ENCODE measurements around the gene PTPRG.

PTPRG gene

DNA sequence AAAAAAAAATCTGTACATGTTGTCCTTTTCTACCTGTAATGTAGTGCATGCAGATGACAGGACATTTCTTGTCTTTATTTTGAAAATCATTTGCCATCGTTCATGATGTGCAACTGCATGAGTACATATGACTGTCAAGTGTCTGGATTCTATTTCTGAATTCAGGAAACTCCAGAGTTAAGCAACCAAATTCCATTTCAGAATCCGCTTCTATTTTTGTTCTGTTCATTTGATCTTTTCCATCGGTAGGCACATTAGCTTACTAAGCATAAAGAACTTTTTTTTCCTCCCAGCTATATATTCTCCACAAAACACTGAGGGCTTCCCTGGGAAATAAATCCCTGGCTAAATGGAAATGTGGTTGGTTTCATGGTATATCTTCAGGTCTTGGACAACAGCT lies 365.6 kb downstream of the PTPRG start:
- Mint-ChIP-seq H3K9me3 (peaks cover 10 to 13% of the 10 kb centered on the region in 2 donors), H3K27me3 (no peaks in the 10 kb centered on the region), H3K4me1 (ENCODE audit: low read depth in 2 of 2) (no peaks in the 10 kb centered on the region), H3K4me3 (no peak overlapping the region), H3K36me3 (ENCODE audit: insufficient read depth) (peaks cover 4% of the 10 kb centered on the region), H3K27ac (no peak overlapping the region)
- DNase-seq, result no peak
- ATAC-seq (replicated peaks), result no peak

- H3K27me3 Mint-ChIP-seq, result no peaks in the 10 kb centered on the region
- H3K9me3 Mint-ChIP-seq, result peaks cover 10 to 13% of the 10 kb centered on the region in 2 donors
- H3K4me3 Mint-ChIP-seq, result no peak overlapping the region
- peaks cover 4% of the 10 kb centered on the region for H3K36me3 Mint-ChIP-seq (ENCODE audit: insufficient read depth)
- no peaks in the 10 kb centered on the region for H3K4me1 Mint-ChIP-seq (ENCODE audit: low read depth in 2 of 2)
- no peak overlapping the region for H3K27ac Mint-ChIP-seq
- no peak for DNase-seq
- ATAC-seq (replicated peaks), result no peak
Observed at GRCh38 chr3:61927332-61927731, 366.0 kb downstream of the PTPRG start.

- Mint-ChIP-seq H3K4me3 (no peak overlapping the region), H3K4me1 (ENCODE audit: low read depth in 2 of 2) (no peaks in the 10 kb centered on the region), H3K36me3 (ENCODE audit: insufficient read depth) (peaks cover 4% of the 10 kb centered on the region), H3K27me3 (no peaks in the 10 kb centered on the region), H3K27ac (no peak overlapping the region), H3K9me3 (peaks cover 10% of the 10 kb centered on the region in 2 donors)
- ATAC-seq (replicated peaks) (no peak), DNase-seq (no peak)
Observed at GRCh38 chr3:61928039-61928438, 366.7 kb downstream of the PTPRG start.

- peaks cover 4% of the 10 kb centered on the region for H3K36me3 Mint-ChIP-seq (ENCODE audit: insufficient read depth)
- DNase-seq (no peak), ATAC-seq (replicated peaks) (no peak)
- H3K9me3 Mint-ChIP-seq, result peaks cover 10% of the 10 kb centered on the region in 2 donors
- no peaks in the 10 kb centered on the region for H3K4me1 Mint-ChIP-seq (ENCODE audit: low read depth in 2 of 2)
- no peak overlapping the region for H3K27ac Mint-ChIP-seq
- no peaks in the 10 kb centered on the region for H3K27me3 Mint-ChIP-seq
- H3K4me3 Mint-ChIP-seq, result no peak overlapping the region
Observed at GRCh38 chr3:61928776-61929314, 367.5 kb downstream of the PTPRG start.

DNA sequence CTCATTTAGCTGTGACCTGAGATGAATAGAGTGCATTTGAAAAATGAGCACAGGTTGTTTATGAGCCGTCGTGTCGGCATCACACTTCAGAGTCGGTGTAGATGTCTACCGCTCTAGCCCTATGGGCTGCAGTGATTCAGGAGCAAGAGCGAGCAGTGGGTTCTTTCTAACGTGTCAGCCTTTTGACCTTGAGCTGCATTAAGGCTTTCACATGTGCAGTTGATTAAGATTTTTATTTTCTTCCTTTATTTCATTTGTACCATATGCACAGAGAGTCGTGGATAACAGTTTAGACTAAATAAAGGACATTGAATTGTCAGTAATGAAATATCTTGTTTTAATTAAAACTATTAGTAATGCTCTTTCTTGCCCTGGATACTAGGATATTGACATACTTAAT lies 368.2 kb downstream of the PTPRG start:
- Mint-ChIP-seq H3K27ac (no peak overlapping the region), H3K27me3 (no peaks in the 10 kb centered on the region), H3K36me3 (ENCODE audit: insufficient read depth) (peaks cover 4% of the 10 kb centered on the region), H3K9me3 (peaks cover 10% of the 10 kb centered on the region in 2 donors), H3K4me3 (no peak overlapping the region), H3K4me1 (ENCODE audit: low read depth in 2 of 2) (no peaks in the 10 kb centered on the region)
- ATAC-seq (replicated peaks) (no peak), DNase-seq (no peak)

DNA sequence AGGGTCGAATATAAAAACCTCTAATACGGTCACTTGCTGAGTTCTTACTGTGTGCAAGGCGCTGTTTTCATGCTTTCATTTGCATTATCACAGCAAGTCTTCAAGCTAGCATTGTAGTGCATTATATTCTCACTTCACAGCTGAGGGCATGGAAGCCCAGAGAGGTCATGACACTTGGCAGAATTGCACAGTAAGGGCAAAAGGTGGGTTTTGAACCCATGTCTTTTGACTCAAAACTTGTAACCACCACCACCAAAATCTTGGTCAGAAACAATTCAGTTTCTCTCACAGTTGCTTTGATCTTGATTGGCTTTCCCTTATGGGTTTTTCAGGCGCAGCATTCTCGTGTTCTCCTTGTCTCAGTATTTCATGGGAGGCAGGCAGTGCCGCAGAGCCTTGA lies 371.1 kb downstream of the PTPRG start:
- no peak for ATAC-seq (replicated peaks)
- H3K27ac Mint-ChIP-seq, result no peak overlapping the region
- H3K36me3 Mint-ChIP-seq (ENCODE audit: insufficient read depth), result peaks cover 4% of the 10 kb centered on the region

DNA sequence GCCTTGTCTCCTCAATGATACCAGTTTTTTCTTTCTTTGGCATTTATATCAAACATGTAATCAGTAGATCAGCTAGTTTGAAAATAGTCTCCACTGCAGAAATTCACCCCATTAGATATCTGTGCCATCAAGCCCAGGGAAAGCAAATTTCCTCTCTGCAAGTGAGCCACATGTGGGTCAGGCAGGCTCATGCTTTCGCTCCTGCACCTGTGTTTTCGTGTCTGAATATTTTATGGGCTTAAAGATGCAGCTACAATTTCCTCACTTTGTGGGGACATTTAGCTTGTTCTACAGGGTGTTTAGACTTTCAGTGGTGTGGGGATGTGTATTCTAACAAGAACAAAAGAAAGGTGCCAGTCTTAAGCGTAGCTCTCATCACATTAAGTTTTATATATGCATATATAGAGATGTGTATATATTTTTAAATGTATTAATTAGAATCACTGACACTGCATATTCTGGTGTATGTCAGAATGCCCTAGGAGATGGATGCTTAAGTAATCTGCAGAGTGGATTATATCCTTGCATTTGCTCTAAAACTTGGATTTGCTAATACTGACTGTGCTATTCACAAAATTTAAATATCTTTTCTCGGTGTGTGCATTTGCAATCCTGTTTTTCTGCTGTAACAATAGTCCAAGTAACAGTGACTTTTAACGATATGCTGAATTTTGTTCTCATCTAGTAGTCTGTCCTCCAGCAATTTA lies 372.6 kb downstream of the PTPRG start:
- ATAC-seq (replicated peaks), result no peak
- peaks cover 10 to 13% of the 10 kb centered on the region in 2 donors for H3K9me3 Mint-ChIP-seq
- no peaks in the 10 kb centered on the region for H3K27me3 Mint-ChIP-seq

More for the DNA sequence above, 371.1 kb downstream of the PTPRG start:
- Mint-ChIP-seq H3K4me3 (no peak overlapping the region), H3K4me1 (ENCODE audit: low read depth in 2 of 2) (no peaks in the 10 kb centered on the region), H3K9me3 (peaks cover 10 to 13% of the 10 kb centered on the region in 2 donors), H3K27me3 (no peaks in the 10 kb centered on the region)
- DNase-seq, result no peak

DNA sequence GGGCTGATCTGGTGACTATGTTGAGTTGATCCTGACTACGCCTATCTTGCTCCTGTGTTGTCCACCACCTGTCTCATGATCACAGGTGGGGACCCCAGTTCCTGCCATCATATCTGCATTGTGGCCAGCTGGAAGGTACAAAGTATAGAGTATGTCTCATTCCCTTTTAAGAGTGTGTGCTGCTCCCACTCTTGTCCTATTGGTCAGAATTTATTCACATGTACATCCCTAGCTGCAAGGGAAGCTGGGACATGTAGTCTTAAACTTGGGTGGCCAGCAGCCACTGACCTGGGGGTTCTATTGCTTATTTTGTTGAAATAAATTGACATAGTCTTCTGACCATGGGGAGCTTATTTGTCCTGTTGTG lies 373.1 kb downstream of the PTPRG start:
- ATAC-seq (replicated peaks), result no peak
- Mint-ChIP-seq H3K9me3 (peaks cover 10 to 13% of the 10 kb centered on the region in 2 donors), H3K27ac (no peak overlapping the region), H3K4me1 (ENCODE audit: low read depth in 2 of 2) (no peaks in the 10 kb centered on the region), H3K36me3 (ENCODE audit: insufficient read depth) (peaks cover 4% of the 10 kb centered on the region), H3K27me3 (no peaks in the 10 kb centered on the region), H3K4me3 (no peak overlapping the region)
- no peak for DNase-seq

More for the DNA sequence above, 372.6 kb downstream of the PTPRG start:
- H3K36me3 Mint-ChIP-seq (ENCODE audit: insufficient read depth), result peaks cover 4% of the 10 kb centered on the region
- H3K4me1 Mint-ChIP-seq (ENCODE audit: low read depth in 2 of 2), result no peaks in the 10 kb centered on the region
- no peak for DNase-seq
- H3K27ac Mint-ChIP-seq, result no peak overlapping the region
- H3K4me3 Mint-ChIP-seq, result no peak overlapping the region

- H3K4me1 Mint-ChIP-seq (ENCODE audit: low read depth in 2 of 2), result no peaks in the 10 kb centered on the region
- no peak overlapping the region for H3K4me3 Mint-ChIP-seq
- H3K9me3 Mint-ChIP-seq, result peaks cover 10 to 13% of the 10 kb centered on the region in 2 donors
- ATAC-seq (replicated peaks) (no peak), DNase-seq (no peak)
- no peaks in the 10 kb centered on the region for H3K27me3 Mint-ChIP-seq
- H3K27ac Mint-ChIP-seq, result no peak overlapping the region
- H3K36me3 Mint-ChIP-seq (ENCODE audit: insufficient read depth), result peaks cover 3% of the 10 kb centered on the region
Observed at GRCh38 chr3:61935814-61936213, 374.4 kb downstream of the PTPRG start.

DNA sequence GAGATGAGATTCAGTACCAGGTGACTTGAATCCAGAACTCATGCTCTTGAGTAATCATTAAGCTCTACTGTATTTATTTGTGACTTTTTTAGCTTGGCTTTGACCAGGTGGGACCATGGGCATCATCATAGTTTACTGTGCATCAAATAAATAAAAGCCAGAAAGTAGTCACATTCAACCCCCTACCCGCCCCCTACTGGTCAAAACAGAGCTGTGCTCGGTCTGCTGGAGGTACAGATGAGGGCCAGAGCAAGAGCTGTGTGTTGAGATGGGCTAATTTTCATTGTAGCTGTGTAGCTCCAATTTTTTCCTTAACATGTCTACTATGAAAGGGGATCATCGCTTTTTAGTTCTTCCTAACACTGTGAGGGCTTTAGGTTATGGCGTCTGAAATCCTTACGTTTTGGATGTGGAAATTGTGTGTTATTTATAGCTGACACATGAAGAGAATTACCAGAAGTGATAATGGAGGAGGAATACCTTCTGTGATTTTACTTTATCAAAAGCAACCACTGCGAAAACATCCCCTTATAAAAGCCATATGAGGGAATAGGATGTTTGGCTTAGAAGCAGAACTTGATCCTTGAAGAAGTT lies 375.1 kb downstream of the PTPRG start:
- Mint-ChIP-seq H3K36me3 (ENCODE audit: insufficient read depth) (peaks cover 3% of the 10 kb centered on the region), H3K9me3 (peaks cover 5 to 8% of the 10 kb centered on the region in 2 donors), H3K27me3 (no peaks in the 10 kb centered on the region), H3K4me1 (ENCODE audit: low read depth in 2 of 2) (no peaks in the 10 kb centered on the region), H3K4me3 (no peak overlapping the region), H3K27ac (no peak overlapping the region)
- DNase-seq (peak in 1 of 3 experiments; percentile 2), ATAC-seq (replicated peaks) (no peak)

- DNase-seq (no peak), ATAC-seq (replicated peaks) (no peak)
- H3K4me3 Mint-ChIP-seq, result no peak overlapping the region
- no peak overlapping the region for H3K27ac Mint-ChIP-seq
- peaks cover 0 to 6% of the 10 kb centered on the region in 2 donors for H3K9me3 Mint-ChIP-seq
- H3K27me3 Mint-ChIP-seq, result no peaks in the 10 kb centered on the region
- no peaks in the 10 kb centered on the region for H3K4me1 Mint-ChIP-seq (ENCODE audit: low read depth in 2 of 2)
- peaks cover 3% of the 10 kb centered on the region for H3K36me3 Mint-ChIP-seq (ENCODE audit: insufficient read depth)
Observed at GRCh38 chr3:61937477-61937876, 376.1 kb downstream of the PTPRG start.

DNA sequence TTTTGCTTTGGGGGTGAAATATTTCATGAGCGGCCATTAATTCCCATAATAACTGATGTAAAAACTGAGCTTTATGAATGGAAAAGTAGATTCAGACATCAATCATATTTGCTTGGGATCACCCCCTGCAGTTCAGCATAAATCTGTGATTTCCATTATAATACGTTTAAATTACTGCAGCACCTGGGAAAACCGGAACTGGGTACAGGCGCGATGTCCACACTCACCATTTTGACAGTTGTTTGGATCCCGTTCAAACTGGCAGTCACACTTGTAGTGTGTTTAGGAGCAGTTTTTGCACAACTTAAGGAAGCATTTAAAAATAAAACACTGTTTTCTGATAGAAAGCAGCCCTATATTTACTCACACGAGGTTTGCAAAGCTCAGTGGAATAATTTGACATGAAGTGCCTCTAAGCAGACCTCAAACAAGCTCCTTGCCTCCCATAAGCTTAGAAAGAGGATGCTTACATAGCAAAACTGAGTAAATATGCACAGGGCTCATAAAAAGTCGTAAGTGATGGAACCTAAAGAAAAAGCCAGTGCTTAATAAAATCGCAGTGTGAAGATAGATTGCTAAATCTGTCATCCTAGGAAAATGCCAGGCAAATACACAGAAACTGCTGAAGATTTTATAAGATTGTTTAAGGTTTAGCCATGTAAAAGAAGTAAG lies 377.6 kb downstream of the PTPRG start:
- H3K27me3 Mint-ChIP-seq, result no peaks in the 10 kb centered on the region
- H3K4me1 Mint-ChIP-seq (ENCODE audit: low read depth in 2 of 2), result no peaks in the 10 kb centered on the region
- no peak overlapping the region for H3K4me3 Mint-ChIP-seq
- ATAC-seq (replicated peaks) (no peak), DNase-seq (no peak)
- no peak overlapping the region for H3K27ac Mint-ChIP-seq
- peaks cover 0 to 7% of the 10 kb centered on the region in 2 donors for H3K9me3 Mint-ChIP-seq
- peaks cover 3% of the 10 kb centered on the region for H3K36me3 Mint-ChIP-seq (ENCODE audit: insufficient read depth)

DNA sequence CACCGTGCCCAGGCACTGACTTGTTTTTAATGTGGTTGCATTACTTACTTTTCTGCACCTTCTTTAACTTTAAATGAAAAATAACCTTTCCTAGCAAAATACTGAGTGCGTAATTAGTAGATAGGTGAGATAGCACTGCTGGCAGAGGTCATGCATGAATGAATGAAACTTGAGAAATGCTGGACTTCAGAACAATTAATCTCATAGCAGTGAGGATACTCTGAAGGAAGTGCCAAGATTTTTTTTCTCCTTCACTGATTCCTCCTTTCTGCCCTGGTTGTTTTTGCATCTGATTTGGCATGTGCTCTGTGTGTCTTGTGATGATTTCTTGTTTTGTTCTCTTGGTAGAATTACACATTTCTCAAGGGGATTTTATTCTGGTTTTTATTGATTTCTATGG lies 378.9 kb downstream of the PTPRG start:
- Mint-ChIP-seq H3K36me3 (ENCODE audit: insufficient read depth) (peaks cover 3% of the 10 kb centered on the region), H3K9me3 (peaks cover 0 to 2% of the 10 kb centered on the region in 2 donors), H3K27me3 (no peaks in the 10 kb centered on the region), H3K4me1 (ENCODE audit: low read depth in 2 of 2) (no peaks in the 10 kb centered on the region), H3K4me3 (no peak overlapping the region), H3K27ac (no peak overlapping the region)
- DNase-seq, result no peak
- ATAC-seq (replicated peaks), result no peak

DNA sequence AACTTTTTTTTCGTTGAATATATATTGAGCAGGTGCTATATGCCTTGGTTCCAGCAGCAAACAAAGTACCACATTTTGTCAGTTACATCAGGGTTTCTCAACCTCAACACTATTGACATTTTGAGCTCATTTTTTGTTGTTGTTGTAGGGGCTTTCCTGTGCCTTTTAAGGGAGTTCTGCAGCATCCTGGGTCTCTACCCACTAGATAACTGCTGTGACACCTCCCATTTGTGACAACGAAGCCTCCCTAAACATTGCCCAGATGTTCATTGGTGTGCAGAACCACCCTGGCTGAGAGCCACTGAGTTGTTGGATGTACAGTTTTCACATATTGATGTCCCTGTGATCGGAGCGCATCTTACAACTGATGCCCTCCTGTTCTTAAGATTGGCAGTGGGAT lies 382.6 kb downstream of the PTPRG start:
- ATAC-seq (replicated peaks) (no peak), DNase-seq (no peak)
- peaks cover 3% of the 10 kb centered on the region for H3K36me3 Mint-ChIP-seq (ENCODE audit: insufficient read depth)
- no peak overlapping the region for H3K27ac Mint-ChIP-seq
- H3K4me1 Mint-ChIP-seq (ENCODE audit: low read depth in 2 of 2), result no peaks in the 10 kb centered on the region
- no peak overlapping the region for H3K4me3 Mint-ChIP-seq
- peaks cover 8 to 10% of the 10 kb centered on the region in 2 donors for H3K9me3 Mint-ChIP-seq
- no peaks in the 10 kb centered on the region for H3K27me3 Mint-ChIP-seq

Data from effector memory CD8-positive, alpha-beta T cell (primary cell).